NOMO-1 treated with DMSO at 0.1 percent for 48 hours (cell line): Measurements from ENCODE around the gene INPP5E.

Source experiments
- DNase-seq: peaks from one replicate; lab custom pipeline; 2025; ENCODE audit not compliant: unreplicated experiment; lab: John Stamatoyannopoulos, UW

INPP5E gene

GRCh38 chr9:136473354-136473721 lies 33.7 kb upstream of the INPP5E start:
- no peak for DNase-seq

DNA sequence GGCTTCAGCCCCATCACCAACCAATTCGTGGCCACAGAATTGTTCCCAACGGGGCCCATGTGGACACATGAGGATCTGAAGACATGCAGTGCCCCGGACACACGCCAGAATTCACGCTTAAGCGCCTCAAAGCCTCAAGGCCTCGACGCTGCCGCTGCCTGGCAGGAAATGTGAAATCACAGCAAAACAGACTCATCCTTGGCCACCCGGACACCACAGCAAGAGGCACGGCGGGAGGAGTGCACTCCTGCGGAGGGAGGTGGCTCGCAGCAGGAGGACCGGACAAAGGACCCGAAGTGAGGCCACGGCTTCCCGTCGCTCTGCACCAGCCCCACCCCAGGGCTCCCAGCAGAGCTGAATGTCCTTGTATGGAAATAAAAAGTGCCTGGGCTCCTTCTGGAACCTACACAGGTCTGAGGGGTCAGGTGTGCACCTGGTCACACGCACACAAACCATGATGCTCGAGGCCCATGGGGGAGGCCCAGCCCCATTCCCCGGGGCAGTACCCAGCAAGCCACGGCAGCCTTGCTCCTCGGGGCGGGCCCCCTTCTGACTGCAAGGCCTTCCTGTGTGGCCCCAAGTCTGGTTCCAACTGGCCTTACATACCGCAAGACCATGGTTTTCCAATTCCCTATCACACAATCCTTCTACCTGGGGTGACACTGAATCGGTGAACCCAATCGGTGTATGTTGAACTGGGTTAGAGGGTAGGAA lies 33.2 kb upstream of the INPP5E start:
- no peak for DNase-seq

- DNase-seq: no peak
These were observed 32.3 kb upstream of the INPP5E start for GRCh38 chr9:136471802-136472487.

DNA sequence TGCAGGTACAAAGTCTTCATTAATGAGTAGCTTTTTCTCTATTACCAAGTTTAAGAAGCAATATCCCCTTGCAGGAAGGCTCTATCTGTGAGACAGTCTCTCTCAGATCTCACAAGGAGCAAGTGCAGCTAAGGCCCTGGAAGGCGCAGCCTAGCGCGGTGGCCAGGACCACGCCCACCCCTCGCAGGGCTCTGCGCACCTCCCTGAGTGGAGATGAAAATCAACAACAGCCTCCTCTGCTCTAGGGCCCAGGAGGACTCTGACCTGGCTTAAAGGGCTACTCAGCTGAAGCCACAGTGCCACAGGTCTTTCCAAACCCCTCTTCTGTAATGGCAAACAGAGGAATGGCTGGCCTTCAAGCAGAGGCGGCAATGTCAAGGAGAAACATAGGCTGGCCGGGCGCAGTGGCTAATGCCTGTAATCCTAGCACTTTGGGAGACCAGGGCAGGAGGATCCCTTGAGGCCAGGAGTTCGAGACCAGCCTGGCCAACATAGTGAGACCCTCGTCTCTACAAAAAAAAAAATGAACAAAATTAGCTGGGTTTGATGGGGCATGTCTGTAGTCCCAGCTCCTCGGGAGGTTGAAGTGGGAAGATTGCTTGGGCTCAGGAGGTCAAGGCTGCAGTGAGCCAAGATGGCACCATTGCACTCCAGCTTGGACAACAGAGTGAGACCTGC lies 31.3 kb upstream of the INPP5E start:
- DNase-seq: no peak

- DNase-seq: no peak
These were observed 30.7 kb upstream of the INPP5E start for GRCh38 chr9:136470356-136470755.

- no peak for DNase-seq
These were observed 28.1 kb upstream of the INPP5E start for GRCh38 chr9:136467766-136468165.

DNA sequence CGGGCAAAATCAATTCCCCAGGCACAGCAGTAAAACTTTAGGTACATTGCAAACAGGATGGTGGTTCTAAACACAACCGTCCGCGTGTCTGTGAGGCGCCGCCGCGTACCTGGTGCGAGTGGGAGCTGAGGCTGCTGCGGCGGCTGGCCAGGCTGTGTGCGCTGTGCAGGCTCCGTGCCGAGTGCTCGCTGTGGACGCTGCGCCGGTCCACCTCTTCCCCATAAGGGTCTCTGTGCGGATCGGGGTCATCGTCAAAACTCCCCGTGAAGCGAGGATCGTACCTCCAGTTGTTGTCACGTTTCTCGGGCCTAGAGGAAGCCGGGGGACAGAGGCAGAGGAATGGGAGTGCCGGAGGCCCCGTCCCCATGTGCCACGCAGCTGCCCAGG lies 26.5 kb upstream of the INPP5E start:
- no peak for DNase-seq

- no peak for DNase-seq
These were observed 26.0 kb upstream of the INPP5E start for GRCh38 chr9:136465500-136466154.

DNA sequence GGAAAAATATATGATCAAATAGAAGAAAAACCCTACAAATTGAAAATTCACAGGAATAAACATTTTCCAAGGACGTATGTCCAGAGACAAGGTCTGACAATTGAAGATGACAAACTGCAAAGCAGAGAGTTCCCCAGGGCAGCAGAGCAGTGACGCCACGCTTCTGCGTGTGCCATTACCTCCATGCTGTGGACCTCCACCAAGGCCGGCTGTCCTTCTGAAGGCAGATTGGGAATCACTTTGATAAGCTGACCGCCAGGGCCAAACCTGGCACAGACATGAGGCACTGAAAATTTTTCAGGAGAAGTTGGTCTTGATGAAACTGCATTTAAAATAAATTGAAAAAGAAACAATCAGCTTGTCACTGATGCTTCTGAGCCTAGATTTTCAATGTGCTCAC lies 24.6 kb upstream of the INPP5E start:
- DNase-seq: no peak

DNA sequence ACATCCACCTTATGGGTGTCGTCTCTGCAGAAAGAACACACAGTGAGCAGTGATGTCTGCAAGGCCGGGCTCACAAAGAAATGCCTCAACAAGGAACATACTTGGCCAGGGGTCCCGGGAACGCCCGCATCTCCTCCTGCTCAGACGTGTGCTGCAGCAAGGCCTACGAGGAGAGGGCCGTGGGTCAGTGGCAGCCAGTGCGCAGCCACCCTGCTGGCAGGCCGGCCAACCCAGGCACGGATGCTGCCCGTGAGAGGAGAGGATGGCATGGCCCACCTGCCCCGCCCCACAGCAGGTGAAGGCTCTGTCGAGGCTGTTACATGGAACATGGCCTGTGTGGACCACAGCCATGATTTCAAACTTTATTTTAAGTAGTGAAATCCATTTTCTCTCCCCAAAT lies 23.9 kb upstream of the INPP5E start:
- no peak for DNase-seq

- no peak for DNase-seq
These were observed 23.0 kb upstream of the INPP5E start for GRCh38 chr9:136462664-136463063.

GRCh38 chr9:136460772-136461325 lies 21.2 kb upstream of the INPP5E start:
- no peak for DNase-seq

DNA sequence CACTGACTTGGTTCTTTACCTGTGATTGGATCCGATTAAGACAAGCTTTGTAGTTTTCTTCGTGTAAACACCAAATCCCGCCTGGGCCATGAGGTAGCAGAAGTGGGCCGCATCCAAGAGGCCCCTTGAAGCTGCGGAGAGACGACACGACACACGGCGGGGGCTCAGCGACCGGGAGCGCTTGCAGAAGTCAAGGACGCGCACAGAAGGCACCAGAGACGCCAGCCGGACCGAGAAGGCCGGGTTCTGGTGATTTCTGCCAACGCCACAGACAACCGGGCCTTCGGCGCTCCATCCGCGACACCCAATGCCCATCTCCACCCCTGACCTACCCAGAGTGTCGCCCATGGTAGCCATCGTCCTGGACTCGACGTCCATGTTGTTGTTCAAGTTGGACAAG lies 19.8 kb upstream of the INPP5E start:
- DNase-seq: no peak

GRCh38 chr9:136457326-136457725 lies 17.7 kb upstream of the INPP5E start:
- DNase-seq: no peak

DNA sequence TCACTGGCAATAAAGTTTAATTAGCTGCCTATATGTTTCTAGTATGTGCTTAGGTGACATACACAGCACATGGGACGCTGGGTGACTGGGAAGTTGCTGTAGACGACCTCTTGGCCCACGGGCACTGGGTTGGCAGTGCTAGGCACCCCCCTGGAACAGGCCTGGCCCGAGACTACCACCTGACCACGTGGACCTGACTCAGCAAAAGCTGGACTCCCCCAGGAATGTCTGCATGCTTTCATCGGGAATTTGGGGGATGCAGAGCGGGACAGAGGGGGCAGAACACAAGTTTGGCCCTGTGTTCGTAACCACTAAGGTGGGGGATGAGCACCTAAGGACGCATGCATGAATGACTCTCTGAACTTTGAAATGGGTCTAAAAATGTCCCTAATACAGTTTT lies 16.6 kb upstream of the INPP5E start:
- no peak for DNase-seq

DNA sequence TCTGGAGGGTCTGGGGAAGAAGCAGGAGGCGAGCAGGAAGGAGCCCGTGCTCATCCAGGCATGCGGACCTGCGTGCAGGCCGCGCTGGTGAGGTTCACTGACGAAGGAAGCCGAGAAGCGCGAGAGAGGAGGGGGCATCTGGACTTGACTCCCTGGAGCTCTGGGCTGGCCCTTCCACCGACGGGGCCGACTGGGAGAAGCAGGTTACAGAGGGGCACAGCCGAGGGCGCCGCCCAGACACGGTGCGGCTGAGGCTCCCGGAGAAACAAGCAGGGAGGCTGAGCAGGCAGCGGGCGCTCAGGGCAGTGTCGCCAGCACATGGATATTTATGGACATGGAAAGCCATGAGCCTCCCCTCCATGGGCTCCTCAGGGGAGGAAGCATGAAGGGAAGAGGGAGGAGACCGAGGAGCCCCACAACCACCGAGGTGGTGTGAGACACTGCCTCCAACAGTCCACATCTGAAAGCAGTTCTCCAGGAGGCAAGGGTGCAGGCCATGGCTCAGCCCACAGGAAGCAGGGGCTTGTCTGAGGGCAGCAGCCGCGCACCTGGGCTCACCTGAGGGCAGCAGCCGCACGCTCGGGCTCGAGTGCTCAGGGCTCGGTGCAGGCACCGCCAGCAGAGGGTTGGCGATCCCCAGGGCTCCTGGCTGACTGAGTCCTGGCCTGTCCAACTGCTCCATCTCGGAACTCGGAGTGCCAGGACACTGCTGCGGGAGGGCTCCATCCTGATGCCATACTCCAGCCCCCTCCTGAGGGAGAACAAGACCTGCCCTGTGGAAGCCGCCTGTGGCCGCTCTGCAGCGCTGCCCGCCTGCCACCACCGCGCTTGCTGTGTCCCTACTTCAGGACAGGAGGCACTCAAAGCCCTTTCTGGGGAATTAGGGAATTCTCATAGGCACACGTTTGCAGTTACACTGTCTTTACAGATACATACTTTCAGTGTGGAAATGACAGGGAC lies 15.7 kb upstream of the INPP5E start:
- DNase-seq: no peak

DNA sequence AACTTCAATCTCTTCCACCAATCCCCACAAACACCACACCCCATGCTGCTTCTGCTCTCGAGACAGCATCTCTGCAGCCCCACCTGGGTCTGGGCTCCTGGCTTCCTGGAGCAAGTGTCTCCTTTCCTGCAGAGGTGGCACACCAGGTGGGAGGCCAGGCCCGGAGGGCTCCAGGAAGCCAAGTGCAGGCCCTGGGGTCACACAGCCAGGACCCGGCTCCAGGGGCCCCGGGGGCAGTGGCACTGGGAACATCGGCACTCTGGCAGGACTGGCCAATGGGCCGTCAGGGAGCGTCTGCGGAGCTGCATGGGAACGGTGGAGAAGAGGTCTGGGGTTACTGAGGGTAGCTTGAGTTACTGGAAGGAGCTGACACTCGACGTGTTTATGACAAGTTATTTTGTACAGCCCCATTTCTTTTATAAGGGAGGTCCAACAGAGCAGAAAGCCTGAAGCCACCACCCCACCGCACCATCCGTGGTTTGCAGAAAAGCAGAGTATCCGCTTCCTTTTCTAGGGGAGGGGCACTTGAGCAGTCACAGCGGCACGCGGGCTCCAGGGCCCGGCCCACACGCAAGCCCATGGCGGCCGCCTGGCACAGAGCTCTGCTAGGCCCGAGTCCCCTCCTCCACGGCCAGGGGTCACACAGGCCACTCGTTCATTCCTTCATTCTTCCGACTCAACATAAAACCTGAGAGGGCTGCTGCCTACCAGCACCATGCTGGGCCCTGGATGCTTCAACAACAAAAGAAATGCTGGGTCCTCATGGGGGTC lies 14.6 kb upstream of the INPP5E start:
- DNase-seq: no peak

DNA sequence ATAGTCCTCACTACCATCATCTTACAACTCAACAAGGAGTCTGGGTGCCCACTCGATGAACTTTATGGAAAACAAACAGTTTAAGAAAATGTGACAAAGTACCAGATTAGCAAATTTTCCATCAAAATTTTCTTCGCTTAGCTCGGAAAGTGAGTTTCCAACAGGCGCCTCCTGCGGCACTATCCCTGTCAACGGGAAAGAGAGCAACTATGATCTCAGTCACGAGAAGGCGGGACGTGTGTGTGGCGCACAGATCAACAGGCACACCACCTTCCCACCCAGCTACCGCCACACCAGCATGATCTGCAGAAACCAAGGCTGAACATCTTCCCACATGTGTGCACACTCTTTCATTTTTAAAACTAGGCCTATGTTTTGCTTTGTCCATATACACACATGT lies 13.7 kb upstream of the INPP5E start:
- DNase-seq: no peak

- DNase-seq: no peak
These were observed 11.7 kb upstream of the INPP5E start for GRCh38 chr9:136451221-136451877.
